Activated naive CD4-positive, alpha-beta T cell treated with anti-CD3 and anti-CD28 coated beads, Interleukin-2, amount 50 U/mL, for 72 hours (primary cell): ENCODE measurements around the gene ATP8B1. TPM values are rescaled to one million over a fixed set of nuclear protein-coding genes. Genes with fewer than 3 reads are reported as not detected.

ENCODE experiments used
- ATAC-seq, 2 donors: fragments of 150-1000 bp; cut with Tn5 transposase; 2 replicates each; pipeline ENCODE4 v1.10.0; 2021; ENCODE audit warnings: mild to moderate bottlenecking in 2 of 2, moderate library complexity in 2 of 2
- DNase-seq, 2 donors: peaks; one replicate each; pipeline ENCODE4 v3.0.0; 2021 to 2022; ENCODE audit warnings: low spot score in 2 of 2
- H3K27ac Mint-ChIP-seq, 2 donors: one replicate each; pipeline ENCODE4 v1.8.0; 2022; ENCODE audit warnings: mild to moderate bottlenecking in 2 of 2, mixed read lengths in 2 of 2
- H3K36me3 Mint-ChIP-seq, 2 donors: one replicate each; pipeline ENCODE4 v1.8.0; 2022; ENCODE audit warnings: mixed read lengths in 2 of 2
- H3K9me3 Mint-ChIP-seq, 2 donors: one replicate each; pipeline ENCODE4 v1.8.0; 2022; ENCODE audit warnings: mixed read lengths in 2 of 2
- total RNA-seq, 2 donors: library from RNA; stranded (reverse); gene quantifications; one replicate each; pipeline ENCODE4 v1.2.3, GENCODE V29; 2022

The ATP8B1 gene
- total RNA-seq, 2 donors from 2014 or later: not detected

DNA sequence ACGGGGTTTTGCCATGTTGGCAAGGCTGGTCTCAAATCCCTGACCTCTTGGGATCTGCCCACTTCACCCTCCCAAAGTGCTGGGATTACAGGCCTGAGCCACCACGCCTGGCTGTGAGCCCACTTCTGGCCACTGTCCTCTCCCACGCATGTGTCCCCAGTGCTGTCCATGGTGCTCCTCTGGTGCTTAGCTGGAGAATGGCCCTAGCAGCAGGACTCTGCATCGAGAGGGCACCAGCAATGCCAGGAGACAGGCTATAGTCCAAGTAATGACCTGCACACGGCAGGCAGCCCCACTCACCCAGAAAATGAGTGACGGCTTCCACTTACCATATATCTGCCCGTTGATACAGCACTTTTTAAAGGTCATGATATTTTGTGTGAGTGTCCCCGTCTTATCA lies 115.1 kb downstream of the ATP8B1 start:
- DNase-seq (no peak), ATAC-seq (no peak)
- Mint-ChIP-seq H3K9me3 (peaks cover 6 to 9% of the 10 kb centered on the region in 2 donors), H3K27ac (no peak overlapping the region), H3K36me3 (peaks cover 9 to 17% of the 10 kb centered on the region in 2 donors)

DNA sequence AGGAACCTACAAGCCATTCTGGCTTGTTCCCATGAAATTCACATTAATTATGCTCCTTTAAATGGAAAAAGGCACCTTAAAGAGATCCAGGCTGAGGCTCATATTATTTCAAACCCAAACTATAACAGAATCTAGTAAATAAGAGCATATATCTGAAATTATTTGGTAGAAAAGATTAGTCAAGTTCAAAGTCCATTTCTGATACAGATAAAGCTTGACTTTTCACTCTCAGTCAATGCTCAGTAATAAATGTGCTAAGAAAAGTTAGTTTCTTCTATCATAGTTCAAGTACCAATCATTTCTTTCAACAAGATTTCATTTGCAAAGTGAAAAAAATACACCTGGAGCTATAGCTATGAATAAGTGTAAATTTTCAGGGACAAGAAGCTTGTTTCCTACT lies 119.6 kb downstream of the ATP8B1 start:
- no peak overlapping the region for H3K27ac Mint-ChIP-seq
- ATAC-seq: no peak
- peaks cover 12 to 14% of the 10 kb centered on the region in 2 donors for H3K36me3 Mint-ChIP-seq
- no peak for DNase-seq
- H3K9me3 Mint-ChIP-seq: peaks cover 10 to 13% of the 10 kb centered on the region in 2 donors

DNA sequence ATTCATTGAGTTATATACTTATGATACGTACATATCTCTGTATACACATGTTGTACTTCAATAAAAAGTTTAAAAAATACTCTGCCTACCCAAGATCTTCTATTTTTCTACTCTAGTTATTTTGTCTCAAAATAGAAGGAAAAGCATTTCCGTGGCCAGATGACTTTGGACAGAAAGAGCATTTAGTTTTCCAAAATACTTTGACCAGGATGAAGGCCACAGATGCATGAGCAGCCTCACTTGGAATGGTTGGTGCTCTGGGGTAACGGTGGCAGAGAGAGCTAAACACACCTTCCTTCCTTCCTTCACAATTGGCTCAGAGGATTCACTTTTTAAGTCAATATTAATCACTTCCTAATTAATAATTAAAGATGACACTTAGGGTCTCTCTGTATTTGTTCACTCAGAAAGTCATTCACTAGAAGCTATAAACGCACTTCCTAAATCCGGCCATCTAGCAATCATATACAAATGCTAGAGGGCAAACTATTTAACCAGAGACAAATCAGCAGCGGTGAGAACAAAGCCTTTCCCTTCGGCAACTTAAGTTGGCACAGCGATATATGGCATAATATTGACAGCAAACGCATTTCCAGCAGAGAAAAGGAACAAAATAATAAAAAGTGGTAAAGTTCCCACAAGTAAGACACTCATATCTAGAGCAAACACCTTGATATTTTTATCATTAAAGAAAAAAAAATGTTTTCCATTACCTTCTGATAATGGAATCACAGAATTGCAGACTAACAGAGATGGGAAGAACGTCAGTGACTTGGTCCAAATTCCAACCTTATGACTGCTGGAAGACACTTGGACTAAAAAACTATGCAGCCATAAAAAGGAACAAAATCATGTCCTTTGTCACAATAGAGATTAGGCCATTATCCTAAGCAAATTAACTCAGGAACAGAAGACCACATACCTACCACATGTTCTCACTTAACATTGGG lies 125.6 kb downstream of the ATP8B1 start:
- H3K9me3 Mint-ChIP-seq: peaks cover 4 to 14% of the 10 kb centered on the region in 2 donors
- no peak for ATAC-seq
- no peak for DNase-seq

DNA sequence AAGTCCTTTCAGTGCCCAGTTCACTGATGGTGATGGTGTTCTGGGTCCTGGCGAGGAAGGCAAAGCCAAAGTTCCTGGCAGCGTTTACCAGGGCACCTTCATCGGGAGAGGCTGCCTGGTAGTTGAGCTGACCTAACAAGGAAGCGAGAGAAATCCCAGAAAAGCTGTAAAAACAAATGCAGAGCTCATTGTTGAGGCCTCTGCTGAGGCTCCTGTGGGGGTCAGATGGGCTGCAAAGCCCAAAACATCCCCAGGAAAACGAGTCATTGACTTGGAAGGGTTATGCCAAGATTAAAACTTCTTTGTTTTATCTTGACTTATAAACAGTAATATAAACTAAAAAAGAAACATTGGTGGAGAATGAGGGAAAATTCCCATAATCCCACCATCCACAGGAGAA lies 128.2 kb downstream of the ATP8B1 start:
- ATAC-seq: no peak
- no peak overlapping the region for H3K27ac Mint-ChIP-seq

More for the DNA sequence above, 125.6 kb downstream of the ATP8B1 start:
- H3K27ac Mint-ChIP-seq: no peak overlapping the region
- peaks cover 10 to 22% of the 10 kb centered on the region in 2 donors for H3K36me3 Mint-ChIP-seq

DNA sequence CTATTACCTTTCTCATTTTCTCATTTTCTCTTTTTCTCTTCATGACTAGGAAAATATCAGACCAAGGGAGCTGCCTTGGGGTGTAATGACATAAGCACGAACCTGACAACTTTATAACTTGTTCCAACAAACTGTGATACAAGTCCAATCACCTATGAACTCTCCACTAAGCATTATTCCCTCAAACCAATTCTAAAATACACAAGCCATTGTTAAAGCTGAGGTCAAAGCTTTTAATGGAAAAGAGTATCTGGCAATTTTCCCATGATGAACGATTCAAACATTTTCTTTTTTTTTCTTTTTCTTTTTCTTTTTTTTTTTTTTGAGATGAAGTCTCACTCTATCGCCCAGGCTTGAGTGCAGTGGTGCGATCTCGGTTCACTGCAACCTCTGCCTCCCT lies 133.1 kb downstream of the ATP8B1 start:
- H3K9me3 Mint-ChIP-seq: peaks cover 3 to 5% of the 10 kb centered on the region in 2 donors
- ATAC-seq (no peak), DNase-seq (no peak)
- H3K27ac Mint-ChIP-seq: no peak overlapping the region
- peaks cover 5 to 27% of the 10 kb centered on the region in 2 donors for H3K36me3 Mint-ChIP-seq

More for the DNA sequence above, 128.2 kb downstream of the ATP8B1 start:
- H3K9me3 Mint-ChIP-seq: peaks cover 3 to 9% of the 10 kb centered on the region in 2 donors
- DNase-seq: no peak
- H3K36me3 Mint-ChIP-seq: peaks cover 9 to 29% of the 10 kb centered on the region in 2 donors

DNA sequence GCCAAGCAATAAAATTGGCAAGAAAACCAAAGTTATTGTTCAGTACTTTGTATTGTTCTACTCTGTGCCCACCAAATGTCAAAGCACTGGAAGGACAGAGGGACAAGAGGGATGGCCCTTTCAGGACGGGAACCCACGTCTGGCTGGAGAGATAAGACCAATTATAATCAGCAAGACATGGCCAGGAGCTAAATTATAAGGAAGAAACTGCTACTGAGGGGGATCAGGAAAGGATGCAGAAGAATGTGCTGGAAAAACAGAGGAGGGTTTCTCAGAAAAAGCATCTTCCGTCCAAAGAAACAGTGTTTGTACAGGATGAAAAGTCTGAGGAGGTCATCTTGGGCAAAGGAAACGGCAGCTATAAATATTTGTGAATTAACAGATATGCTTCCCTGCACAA lies 135.1 kb downstream of the ATP8B1 start:
- DNase-seq: no peak
- no peak for ATAC-seq
- Mint-ChIP-seq H3K9me3 (peaks cover 3 to 5% of the 10 kb centered on the region in 2 donors), H3K27ac (no peak overlapping the region), H3K36me3 (peaks cover 5 to 27% of the 10 kb centered on the region in 2 donors)

DNA sequence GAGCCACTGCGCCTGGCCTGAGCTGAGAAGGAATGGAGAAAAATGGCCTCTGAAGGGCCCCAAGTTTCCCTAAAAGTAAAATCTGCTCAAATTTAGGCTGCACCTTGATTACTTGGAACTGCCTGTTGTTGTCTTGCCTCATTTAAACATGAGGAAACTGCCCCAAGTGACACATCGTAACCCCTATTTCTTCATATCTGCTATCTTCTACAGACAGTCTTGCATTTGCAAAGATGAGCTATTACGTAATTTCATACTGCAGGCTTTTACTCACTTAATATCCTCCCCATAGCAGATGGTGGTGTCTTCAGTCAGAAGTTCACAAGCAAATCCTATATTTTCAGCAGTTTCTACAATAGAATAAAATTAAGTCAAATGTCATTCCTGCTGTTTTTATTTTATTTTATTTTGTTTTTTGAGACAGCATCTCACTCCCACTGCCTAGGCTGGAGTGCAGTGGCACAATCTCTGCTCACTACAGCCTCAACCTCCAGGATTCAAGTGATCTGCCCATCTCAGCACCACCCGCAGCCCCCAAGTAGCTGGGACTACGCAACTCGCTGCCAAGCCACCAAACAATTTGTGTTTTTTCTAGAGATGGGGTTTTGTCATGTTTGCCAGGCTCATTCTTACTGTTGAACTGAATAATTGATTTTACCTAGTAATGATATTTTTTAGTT lies 136.2 kb downstream of the ATP8B1 start:
- ATAC-seq: no peak
- Mint-ChIP-seq H3K36me3 (peaks cover 5 to 22% of the 10 kb centered on the region in 2 donors), H3K27ac (no peak overlapping the region), H3K9me3 (peaks cover 3 to 5% of the 10 kb centered on the region in 2 donors)
- DNase-seq: no peak

DNA sequence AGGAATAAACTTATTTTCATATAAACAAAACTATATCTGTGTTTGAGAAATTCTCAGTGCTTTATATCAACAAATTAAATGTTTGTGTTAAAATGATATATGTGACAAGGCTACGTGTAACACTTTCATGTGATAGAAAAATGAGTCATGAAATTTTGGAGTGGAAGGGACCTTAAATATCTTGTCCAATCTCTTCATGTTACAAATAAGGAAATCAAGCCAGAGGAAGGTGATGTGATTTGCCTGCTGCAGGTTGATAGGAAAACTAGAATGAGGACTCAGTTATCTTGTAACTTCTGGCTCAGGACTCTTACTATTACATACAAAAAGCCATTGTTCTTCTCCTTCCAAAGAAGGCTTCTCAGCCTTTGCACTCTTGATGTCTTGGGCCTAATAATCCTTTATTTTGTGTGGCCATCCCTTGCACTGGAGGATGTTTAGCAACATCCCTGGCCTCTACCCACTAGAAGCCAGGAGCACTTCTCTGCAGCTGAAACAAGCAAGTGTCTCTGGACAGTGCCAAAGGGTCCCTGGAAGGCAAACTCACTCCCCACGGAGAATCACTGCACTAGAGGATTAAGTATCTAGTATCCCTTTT lies 138.4 kb downstream of the ATP8B1 start:
- ATAC-seq: no peak
- H3K9me3 Mint-ChIP-seq: peaks cover 0 to under 1% of the 10 kb centered on the region in 2 donors
- H3K27ac Mint-ChIP-seq: no peak overlapping the region
- peaks cover 0 to 10% of the 10 kb centered on the region in 2 donors for H3K36me3 Mint-ChIP-seq
- DNase-seq: no peak

DNA sequence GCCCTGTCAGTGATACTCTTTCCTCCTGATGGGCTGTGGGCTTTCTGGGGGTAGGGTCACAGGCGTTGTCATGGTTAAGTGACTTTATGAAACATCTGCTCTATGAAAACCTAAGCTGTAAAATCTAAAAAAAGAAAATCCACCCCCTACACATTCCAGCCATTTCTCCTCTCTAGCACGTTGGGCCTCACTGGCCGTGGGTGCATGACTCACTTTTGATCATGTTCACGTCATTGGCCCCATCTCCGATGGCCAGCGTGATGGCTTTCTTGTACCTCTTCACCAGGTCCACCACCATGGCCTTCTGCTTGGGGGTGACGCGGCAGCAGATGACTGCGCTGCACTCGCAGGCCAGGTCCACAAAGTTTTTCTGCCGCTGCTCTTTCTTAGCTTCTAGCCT lies 142.2 kb downstream of the ATP8B1 start:
- Mint-ChIP-seq H3K36me3 (peaks cover 0 to under 1% of the 10 kb centered on the region in 2 donors), H3K9me3 (no peaks in the 10 kb centered on the region), H3K27ac (no peak overlapping the region)
- DNase-seq (no peak), ATAC-seq (no peak)

DNA sequence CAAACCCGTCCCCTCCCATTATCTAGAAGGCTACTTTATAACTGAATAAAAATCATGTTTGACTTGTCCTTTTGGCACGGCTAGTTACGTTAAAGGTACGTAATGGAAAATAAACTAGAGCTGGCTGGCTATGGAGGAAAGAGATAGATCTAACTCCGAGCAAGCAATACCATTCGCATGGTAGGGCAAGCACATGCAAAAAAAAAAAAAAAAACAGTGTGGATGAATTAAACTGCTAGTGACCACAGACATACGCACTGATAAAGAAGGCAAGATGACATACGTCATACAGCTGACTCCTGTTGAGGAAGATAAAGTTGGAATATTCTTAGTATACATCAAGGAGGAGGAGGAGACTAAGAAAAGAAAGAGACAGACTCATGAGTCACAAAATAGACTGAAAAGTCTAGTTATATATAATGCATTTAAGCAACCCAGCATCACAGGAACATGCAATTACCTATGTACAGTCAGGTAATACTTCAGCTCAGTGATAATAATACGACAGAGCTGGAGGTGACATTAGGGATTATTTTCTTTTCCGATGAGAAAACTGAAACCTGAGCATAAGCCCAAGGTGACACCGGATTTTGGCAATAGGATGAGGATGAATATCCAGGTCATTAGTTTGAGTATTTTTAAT lies 143.5 kb downstream of the ATP8B1 start:
- Mint-ChIP-seq H3K9me3 (peaks cover 9 to 11% of the 10 kb centered on the region in 2 donors), H3K36me3 (peaks cover 13 to 14% of the 10 kb centered on the region in 2 donors), H3K27ac (no peak overlapping the region)
- DNase-seq: no peak
- no peak for ATAC-seq

DNA sequence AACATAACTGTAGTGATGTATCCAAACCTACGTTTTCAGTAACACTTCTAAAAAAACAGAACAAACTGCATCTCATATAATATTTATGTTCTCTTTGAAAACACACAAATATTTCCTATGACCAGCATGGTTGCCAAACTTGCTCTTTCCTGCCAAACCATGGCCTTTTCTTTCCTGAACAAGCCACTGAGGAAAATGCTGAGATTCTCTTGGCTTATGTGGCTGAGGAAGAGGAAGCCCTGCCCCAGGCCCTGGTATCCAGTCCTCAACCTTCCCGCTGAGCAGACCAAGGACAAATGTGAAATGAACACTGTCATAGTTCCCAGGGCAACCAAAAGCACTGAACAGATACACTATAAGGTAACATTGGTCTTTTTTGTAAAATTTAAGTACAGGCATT lies 145.6 kb downstream of the ATP8B1 start:
- Mint-ChIP-seq H3K9me3 (peaks cover 9 to 11% of the 10 kb centered on the region in 2 donors), H3K27ac (no peak overlapping the region), H3K36me3 (peaks cover 13 to 14% of the 10 kb centered on the region in 2 donors)
- ATAC-seq (no peak), DNase-seq (no peak)

DNA sequence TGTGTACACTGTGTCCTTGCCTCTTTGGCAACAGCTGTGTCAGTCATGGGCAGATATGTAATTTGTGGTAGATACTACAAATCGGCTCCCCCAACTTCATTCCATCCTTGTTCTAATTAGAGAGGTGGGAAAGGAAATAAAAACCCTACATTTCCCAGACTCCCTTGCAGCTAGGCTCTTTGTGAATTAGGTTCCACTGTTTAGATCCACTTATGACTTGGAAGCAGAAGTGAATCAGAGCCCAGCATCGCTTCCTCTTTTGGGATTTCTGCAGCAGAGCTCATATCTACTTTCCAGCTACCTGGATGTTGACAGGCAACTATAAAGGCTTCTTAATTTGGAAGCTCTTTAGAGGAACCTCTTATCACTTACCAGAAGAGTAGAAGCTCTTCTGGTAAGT lies 147.4 kb downstream of the ATP8B1 start:
- Mint-ChIP-seq H3K9me3 (peaks cover 9 to 11% of the 10 kb centered on the region in 2 donors), H3K36me3 (peaks cover 13 to 14% of the 10 kb centered on the region in 2 donors), H3K27ac (no peak overlapping the region)
- no peak for ATAC-seq
- DNase-seq: no peak

DNA sequence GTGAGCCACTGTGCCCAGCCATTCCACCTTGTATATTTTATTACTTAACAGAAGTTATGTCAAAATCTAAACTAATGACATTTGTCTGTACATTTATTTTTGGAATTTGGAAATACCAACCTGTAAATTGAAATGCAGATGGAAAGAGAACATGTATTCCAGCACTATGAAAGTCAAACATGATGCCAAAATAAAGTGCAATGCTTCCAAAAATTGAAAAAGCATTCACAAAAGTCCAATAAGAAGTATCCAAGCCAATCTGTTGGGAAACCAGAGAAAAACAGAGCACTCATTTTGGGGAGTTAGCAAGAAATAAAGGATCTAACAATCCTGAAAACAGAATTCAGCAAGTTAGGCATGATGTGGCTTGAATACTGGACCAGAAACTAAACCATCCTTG lies 151.2 kb downstream of the ATP8B1 start:
- DNase-seq (no peak), ATAC-seq (no peak)
- peaks cover 14 to 18% of the 10 kb centered on the region in 2 donors for H3K36me3 Mint-ChIP-seq
- H3K27ac Mint-ChIP-seq: no peak overlapping the region
- H3K9me3 Mint-ChIP-seq: peaks cover 9 to 11% of the 10 kb centered on the region in 2 donors

DNA sequence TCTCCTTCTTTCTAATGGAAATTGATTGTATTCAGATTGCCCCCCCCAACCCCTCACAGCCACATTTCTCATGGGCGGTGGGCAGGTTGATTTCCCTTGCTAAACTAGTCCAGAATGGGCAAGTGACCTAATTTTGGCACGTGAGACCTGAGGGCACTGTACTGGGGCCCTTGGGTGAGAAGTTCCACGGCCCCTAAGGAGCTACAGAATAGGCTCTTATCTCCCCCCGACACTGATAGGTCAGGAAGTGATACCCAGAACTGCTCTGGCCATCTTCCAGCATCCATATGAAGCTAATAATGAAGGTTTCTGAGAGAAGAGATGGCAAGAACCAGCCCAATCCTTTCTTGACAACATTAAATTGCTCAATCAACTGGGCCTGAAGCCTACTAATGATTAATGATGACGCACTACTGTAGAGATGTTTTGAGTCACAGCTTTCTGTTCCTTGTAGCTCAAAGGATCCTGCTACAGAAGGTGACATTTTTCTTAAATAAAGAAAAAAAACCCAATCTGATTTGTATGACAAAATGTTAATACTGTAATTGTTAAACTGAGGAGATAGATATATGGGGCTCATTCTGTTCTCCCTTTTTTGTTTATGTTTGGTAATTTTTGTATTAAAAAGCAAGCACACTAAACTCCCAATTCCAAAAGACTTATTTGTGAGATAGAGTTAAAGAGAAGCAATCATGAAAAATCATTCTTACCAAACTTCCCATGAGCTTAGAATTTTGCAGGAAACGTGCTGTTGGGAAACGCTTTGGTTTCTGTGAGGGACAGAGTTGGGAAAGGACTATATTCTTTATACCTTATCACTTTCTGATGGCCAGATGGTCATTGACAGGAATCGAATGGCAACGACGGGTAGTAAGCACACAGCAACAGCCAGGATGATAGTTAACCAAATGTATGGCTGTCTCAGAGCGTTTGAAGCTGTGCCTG lies 153.3 kb downstream of the ATP8B1 start:
- ATAC-seq: peak in 1 of 2 donors; percentile 55

DNA sequence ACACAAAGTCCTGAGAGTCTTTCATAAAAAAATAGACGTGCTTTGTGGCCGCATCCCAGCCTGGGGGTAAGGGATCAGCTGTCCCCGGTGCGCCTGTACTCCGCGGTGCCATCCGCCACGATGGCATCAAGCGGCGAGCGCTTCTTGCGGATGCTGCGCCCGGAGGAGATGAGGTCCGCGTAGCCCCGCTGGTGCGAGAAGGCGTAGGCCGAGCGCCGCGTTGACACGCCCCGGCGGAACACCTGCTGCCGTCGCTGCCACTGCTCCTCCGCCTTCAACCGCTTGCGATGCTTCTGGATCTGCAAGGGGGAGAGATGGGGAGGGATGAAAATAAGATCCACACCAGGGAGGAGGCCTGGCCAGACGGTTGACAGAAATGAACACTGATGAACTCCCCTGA lies 154.7 kb downstream of the ATP8B1 start:
- DNase-seq (no peak), ATAC-seq (no peak)
- Mint-ChIP-seq H3K27ac (no peak overlapping the region), H3K36me3 (peaks cover 0 to 15% of the 10 kb centered on the region in 2 donors), H3K9me3 (no peaks in the 10 kb centered on the region)

More for the DNA sequence above, 153.3 kb downstream of the ATP8B1 start:
- DNase-seq: no peak
- Mint-ChIP-seq H3K9me3 (peaks cover 0 to under 1% of the 10 kb centered on the region in 2 donors), H3K27ac (no peak overlapping the region), H3K36me3 (peaks cover 3 to 12% of the 10 kb centered on the region in 2 donors)
